Sigmoid colon (tissue), 4 donors: ENCODE results near the gene TBC1D2B.

ENCODE experiments used
- CTCF ChIP-seq, 4 experiments: fragments of 450-650 bp in 3 of 4; fragments of 200-600 bp in 1 of 4; IDR thresholded peaks; one replicate each; pipeline ENCODE4 v1.5.1; 2016 to 2019; ENCODE audit warnings: antibody characterized with exemption in 4 of 4, mild to moderate bottlenecking in 3 of 4, moderate library complexity in 2 of 4
- EP300 ChIP-seq, 4 donors: sonication (generic); formaldehyde crosslinking; IDR thresholded peaks; one replicate each; pipeline ENCODE4 v1.6.1; 2017; ENCODE audit warnings: antibody characterized with exemption in 4 of 4
- POLR2A ChIP-seq, 2 donors: fragments of 450-650 bp; IDR thresholded peaks; one replicate each; pipeline ENCODE4 v1.6.1; 2016; ENCODE audit warnings: antibody characterized with exemption in 2 of 2, mild to moderate bottlenecking in 2 of 2, moderate library complexity in 2 of 2
- POLR2AphosphoS5 ChIP-seq, 4 donors: sonication (generic); formaldehyde crosslinking; IDR thresholded peaks; one replicate each; pipeline ENCODE4 v1.6.1; 2017; ENCODE audit warnings: antibody characterized with exemption in 4 of 4

- TF ChIP-seq EP300 (IDR thresholded peaks at IDR 0.05): no peak
- TF ChIP-seq POLR2A (IDR thresholded peaks at IDR 0.05): no peak
- no peak for TF ChIP-seq CTCF (IDR thresholded peaks at IDR 0.05)
- TF ChIP-seq POLR2AphosphoS5 (IDR thresholded peaks at IDR 0.05): no peak
Observed at GRCh38 chr15:78001656-78002055, 75.9 kb downstream of the TBC1D2B start.
